Endothelial cell of umbilical vein (primary cell): Measurements from ENCODE around the gene SPOCD1. TPM values are rescaled to one million over a fixed set of nuclear protein-coding genes. Genes with fewer than 3 reads are reported as not detected.

Experiments
- BruUV-seq: library from RNA; stranded (reverse); fragments of 400-500 nt; replicated peaks from 2 replicates; lab custom pipeline; 2021; lab: Mats Ljungman, UMichigan
- CTCF ChIA-PET: fragments of 300-600, 350-600 bp; sonication (Branson Sonifier 250); formaldehyde crosslinking; loops from one replicate; lab custom pipeline; 2021; ENCODE audit warnings: antibody characterized with exemption, inconsistent platforms; lab: Charles Lee
- POLR2A ChIA-PET: fragments of 300-600, 350-600 bp; sonication (Branson Sonifier 250); formaldehyde crosslinking; loops from one replicate; lab custom pipeline; 2021; ENCODE audit warnings: antibody characterized with exemption, inconsistent platforms; lab: Charles Lee
- DNase-seq: peaks from one replicate; pipeline ENCODE4 v3.0.0-alpha.2; 2011; ENCODE audit warnings: low read depth, low spot score
- FAIRE-seq: peaks from 2 replicates; lab custom pipeline; 2011; peaks lifted over from hg19 to GRCh38; lab: Jason Lieb, UNC
- H2AFZ ChIP-seq: 2 replicates; pipeline ENCODE4 v1.6.0; 2012; ENCODE audit warnings: low read depth, low read length, control low read depth, inconsistent platforms
- H3K27ac ChIP-seq: 2 replicates; pipeline ENCODE4 v1.5.1; 2011; ENCODE audit warnings: low read depth, mild to moderate bottlenecking, control low read depth, low read length, moderate library complexity; ENCODE audit not compliant: insufficient read depth
- H3K27me3 ChIP-seq, 2 experiments: 2 replicates each; pipeline versions ENCODE4 v1.6.0 to v1.6.1; 2011; ENCODE audit warnings: low read length in 2 of 2, mixed read lengths in 1 of 2; ENCODE audit not compliant: control insufficient read depth in 2 of 2, insufficient read depth in 2 of 2
- H3K36me3 ChIP-seq, 2 experiments: 2 replicates in 1 of 2; 3 replicates in 1 of 2; pipeline ENCODE4 v1.5.1; 2011; ENCODE audit warnings: low read length in 2 of 2, mild to moderate bottlenecking in 1 of 2, moderate library complexity in 1 of 2; ENCODE audit not compliant: control insufficient read depth in 2 of 2, insufficient read depth in 2 of 2; ENCODE audit errors: extremely low read depth in 1 of 2
- H3K4me1 ChIP-seq: 3 replicates; pipeline ENCODE4 v1.5.1; 2011; ENCODE audit warnings: mild to moderate bottlenecking, low read length; ENCODE audit not compliant: control insufficient read depth, insufficient read depth; ENCODE audit errors: extremely low read depth
- H3K4me2 ChIP-seq: 2 replicates; pipeline ENCODE4 v1.6.1; 2011; ENCODE audit warnings: low read length, control low read depth, mixed read lengths; ENCODE audit not compliant: insufficient read depth
- H3K4me3 ChIP-seq, 3 experiments: fragments of 200-600 bp in 1 of 3; sonication (generic), shearing (Covaris generic) in 1 of 3; replicated peaks in 1 of 3; 2 replicates each; pipeline ENCODE4 v1.5.1; 2011 to 2016; ENCODE audit warnings: control low read depth in 3 of 3, low read length in 3 of 3, mild to moderate bottlenecking in 2 of 3, inconsistent platforms in 1 of 3, low read depth in 1 of 3, moderate library complexity in 1 of 3; ENCODE audit not compliant: insufficient read depth in 1 of 3
- H3K79me2 ChIP-seq: 2 replicates; pipeline ENCODE4 v1.6.0; 2012; ENCODE audit warnings: low read length, inconsistent platforms; ENCODE audit not compliant: control insufficient read depth, insufficient read depth
- H3K9ac ChIP-seq: replicated peaks from 2 replicates; pipeline ENCODE3; 2011; ENCODE audit warnings: low read length, control low read depth; ENCODE audit not compliant: insufficient read depth; ENCODE audit errors: extremely low read depth
- H3K9me1 ChIP-seq: replicated peaks from 3 replicates; pipeline ENCODE4 v1.6.0; 2011; ENCODE audit warnings: mild to moderate bottlenecking, low read length; ENCODE audit not compliant: control insufficient read depth, insufficient read depth; ENCODE audit errors: extremely low read depth
- H3K9me3 ChIP-seq: replicated peaks from 2 replicates; pipeline ENCODE4 v1.5.1; 2012; ENCODE audit warnings: low read length, inconsistent platforms; ENCODE audit not compliant: control insufficient read depth, insufficient read depth
- H4K20me1 ChIP-seq: replicated peaks from 2 replicates; pipeline ENCODE3; 2011; ENCODE audit warnings: mild to moderate bottlenecking, low read length; ENCODE audit not compliant: control insufficient read depth, insufficient read depth; ENCODE audit errors: extremely low read depth
- CTCF ChIP-seq, 2 donors: IDR thresholded peaks; 1 replicate in 1 of 2; 2 replicates in 1 of 2; pipeline ENCODE4 v1.5.1; 2011; ENCODE audit warnings: low read length in 2 of 2, mild to moderate bottlenecking in 2 of 2, moderate library complexity in 2 of 2, control low read depth in 1 of 2, inconsistent platforms in 1 of 2, low read depth in 1 of 2; ENCODE audit not compliant: insufficient read depth in 1 of 2; ENCODE audit errors: extremely low read depth in 1 of 2
- EZH2 ChIP-seq: IDR thresholded peaks from 2 replicates; pipeline ENCODE4 v1.6.1; 2012; ENCODE audit warnings: borderline replicate concordance, low read depth, mild to moderate bottlenecking, moderate library complexity, low read length, inconsistent platforms; ENCODE audit not compliant: severe bottlenecking
- FOS ChIP-seq: IDR thresholded peaks from 2 replicates; pipeline ENCODE4 v1.6.1; 2011; ENCODE audit warnings: mild to moderate bottlenecking, low read length, moderate library complexity, borderline replicate concordance; ENCODE audit not compliant: insufficient read depth
- JUN ChIP-seq: IDR thresholded peaks from 2 replicates; pipeline ENCODE4 v1.6.1; 2011; ENCODE audit warnings: borderline replicate concordance, low read depth; ENCODE audit not compliant: insufficient read length, insufficient read depth
- MAX ChIP-seq: IDR thresholded peaks from 2 replicates; pipeline ENCODE4 v1.6.1; 2011; ENCODE audit not compliant: insufficient read depth, insufficient read length
- POLR2A ChIP-seq: IDR thresholded peaks from 2 replicates; pipeline ENCODE4 v1.6.1; 2012; ENCODE audit warnings: low read depth, mild to moderate bottlenecking, control low read depth, low read length
- dilution Hi-C: fragments of 300-500 bp; cut with MboI; formaldehyde crosslinking; loops from one replicate; pipeline ENCODE4 v1.15.0; 2019; ENCODE audit warnings: low sequenced_read_pairs; ENCODE audit not compliant: extremely low pct_ligation_motif_present
- intact Hi-C: fragments of 100-400 bp; cut with micrococcal nuclease; formaldehyde crosslinking; loops from one replicate; pipeline ENCODE4 v1.10.0; 2022
- polyA plus RNA-seq, 4 experiments: library from polyadenylated mRNA; depleted of rRNA in 3 of 4; stranded (reverse) in 3 of 4; unstranded in 1 of 4; fragments of >200 nt; gene quantifications; 2 replicates each; pipeline versions ENCODE4 v1.2.1 to v1.2.3, GENCODE V29; 2011 to 2012; ENCODE audit warnings: missing spikeins in 1 of 4
- total RNA-seq: library from RNA; stranded (reverse); gene quantifications from 2 replicates; pipeline ENCODE4 v1.2.3, GENCODE V29; 2021

SPOCD1 gene
- total and polyA plus RNA-seq, 2 donors (not counting 3 experiments of a cell fraction or from before 2014, with no cell fraction given), result 0.27 to 33.0 TPM

GRCh38 chr1:31790140-31790539 lies 25.7 kb downstream of the SPOCD1 start:
- Histone ChIP-seq H3K4me1 (peaks cover 4% of the 10 kb centered on the region), H3K4me3 (no peak overlapping the region), H3K9ac (no peak overlapping the region), H3K9me3 (no peaks in the 10 kb centered on the region), H2AFZ (no peak overlapping the region), H3K4me2 (no peak overlapping the region), H3K27ac (no peak overlapping the region), H3K9me1 (no peaks in the 10 kb centered on the region), H3K36me3 (no peaks in the 10 kb centered on the region), H4K20me1 (no peaks in the 10 kb centered on the region), H3K27me3 (no peaks in the 10 kb centered on the region), H3K79me2 (peaks cover 3% of the 10 kb centered on the region)
- intact Hi-C loops, result no loop called here
- ChIA-PET POLR2A (no interaction called here), CTCF (interaction anchor here (1.1 to 5.6 kb wide), 13 partner anchors 17 to 273 kb away, joined by 3 to 102 read pairs (median 9); partner anchors contain the start of genes ADGRB2, PEF1, PTP4A2 and SPOCD1)
- BruUV-seq, result no TSS peak
- dilution Hi-C loops, result no loop called here
- DNase-seq, result no peak
- TF ChIP-seq POLR2A, result no peak
- TF ChIP-seq EZH2, result no peak
- TF ChIP-seq MAX, result no peak
- TF ChIP-seq FOS, result no peak
- TF ChIP-seq CTCF (IDR thresholded peaks at IDR 0.05; ENCODE audit: extremely low read depth in 1 of 2, insufficient read depth in 1 of 2, low read depth in 1 of 2, low read length in 2 of 2), result no peak
- no peak for TF ChIP-seq JUN
- no peak for FAIRE-seq
